MM.1S (cell line): ENCODE data around the gene ATP10D.

Experiments used
- DNase-seq: peaks from one replicate; pipeline ENCODE4 v3.0.0-alpha.2; 2015
- H2AFZ ChIP-seq: fragments of 300-600 bp; sonication (generic); 2 replicates; pipeline ENCODE4 v1.6.0; 2016; ENCODE audit warnings: antibody characterized with exemption, low read length
- H3F3A ChIP-seq: fragments of 300-600 bp; sonication (generic); 2 replicates; pipeline ENCODE4 v1.6.1; 2016; ENCODE audit warnings: mild to moderate bottlenecking, antibody characterized with exemption, low read length, moderate library complexity, mixed read lengths; ENCODE audit not compliant: insufficient read depth
- H3K27ac ChIP-seq: fragments of 300-600 bp; sonication (generic); 2 replicates; pipeline ENCODE4 v1.5.1; 2016; ENCODE audit warnings: mild to moderate bottlenecking, low read length
- H3K27me3 ChIP-seq: fragments of 300-600 bp; sonication (generic); replicated peaks from 2 replicates; pipeline ENCODE4 v1.6.0; 2016; ENCODE audit warnings: low read length; ENCODE audit not compliant: insufficient read depth
- H3K36me3 ChIP-seq: fragments of 300-600 bp; sonication (generic); replicated peaks from 2 replicates; pipeline ENCODE4 v1.6.1; 2016; ENCODE audit warnings: mild to moderate bottlenecking, low read length, mixed read lengths; ENCODE audit not compliant: insufficient read depth
- H3K4me1 ChIP-seq: fragments of 300-600 bp; sonication (generic); 2 replicates; pipeline ENCODE4 v1.6.1; 2016; ENCODE audit warnings: low read length, mixed read lengths
- H3K4me2 ChIP-seq: fragments of 300-600 bp; sonication (generic); 2 replicates; pipeline ENCODE4 v1.6.0; 2016; ENCODE audit warnings: low read depth, low read length
- H3K4me3 ChIP-seq: fragments of 300-600 bp; sonication (generic); 2 replicates; pipeline ENCODE4 v1.5.1; 2016; ENCODE audit warnings: low read length, mixed read lengths
- H3K79me2 ChIP-seq: fragments of 300-600 bp; sonication (generic); 2 replicates; pipeline ENCODE4 v1.6.1; 2016; ENCODE audit warnings: mixed run types, low read length, mixed read lengths
- H3K9ac ChIP-seq: fragments of 300-600 bp; sonication (generic); 2 replicates; pipeline ENCODE4 v1.6.1; 2016; ENCODE audit warnings: low read length, mixed read lengths
- H3K9me2 ChIP-seq: fragments of 300-600 bp; sonication (generic); replicated peaks from 2 replicates; pipeline ENCODE4 v1.6.1; 2016; ENCODE audit warnings: mild to moderate bottlenecking, low read length, mixed read lengths; ENCODE audit not compliant: insufficient read depth
- H3K9me3 ChIP-seq: fragments of 300-600 bp; sonication (generic); replicated peaks from 2 replicates; pipeline ENCODE4 v1.6.1; 2016; ENCODE audit warnings: mild to moderate bottlenecking, low read length, mixed read lengths; ENCODE audit not compliant: insufficient read depth
- H4K20me1 ChIP-seq: fragments of 300-600 bp; sonication (generic); 2 replicates; pipeline ENCODE4 v1.6.1; 2016; ENCODE audit warnings: mild to moderate bottlenecking, low read length, moderate library complexity, mixed read lengths; ENCODE audit not compliant: insufficient read depth
- EZH2 ChIP-seq: fragments of 300-600 bp; sonication (generic); optimal IDR thresholded peaks from 2 replicates; pipeline ENCODE3; 2017; ENCODE audit warnings: low read depth, mild to moderate bottlenecking, antibody characterized with exemption, low read length, mixed read lengths
- EZH2phosphoT487 ChIP-seq: fragments of 300-600 bp; sonication (generic); IDR thresholded peaks from 2 replicates; pipeline ENCODE4 v1.6.1; 2018; ENCODE audit warnings: antibody characterized with exemption, low read length
- TF ChIP-seq, protein P1 (sequence below): fragments of 300-600 bp; sonication (generic); IDR thresholded peaks from 2 replicates; pipeline ENCODE4 v1.5.1; 2016; ENCODE audit warnings: antibody characterized with exemption, low read length, mixed read lengths

ATP10D gene

DNA sequence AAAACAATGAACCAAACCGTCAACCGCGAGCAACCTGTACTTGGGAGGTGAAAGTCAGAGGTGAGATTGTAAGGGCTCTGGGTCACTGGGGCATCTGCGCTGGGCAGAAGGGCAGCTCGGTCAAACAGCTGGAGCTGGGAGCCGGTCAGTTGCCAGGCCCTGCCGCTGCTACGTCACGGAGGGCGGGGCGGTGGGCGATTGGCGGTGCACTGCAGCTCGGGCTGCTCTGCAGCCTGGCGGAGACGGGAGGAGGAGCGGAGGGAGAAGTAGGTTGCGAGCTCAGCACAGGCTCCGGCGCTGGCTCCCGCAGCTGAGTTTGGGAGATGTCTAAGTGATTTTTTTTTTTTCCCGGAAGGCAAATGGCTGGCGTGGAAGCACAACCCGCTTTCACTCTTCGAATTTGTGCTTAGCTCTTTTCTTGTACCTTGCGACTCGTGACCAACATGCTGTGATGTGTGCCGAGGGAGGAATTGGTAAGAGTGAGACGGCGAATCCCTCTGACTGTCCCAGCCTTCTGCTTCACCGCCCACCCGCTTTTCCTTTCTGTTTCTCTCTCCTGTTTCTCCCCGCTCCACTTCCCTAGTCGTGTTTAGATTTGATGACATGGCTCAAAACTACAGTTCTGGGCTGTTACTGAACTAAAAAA, at the start of gene ATP10D:
ATP10D (plus strand) TSS at position 229 of the 646 bp plus-strand sequence. CDS start 27,266 bp downstream, outside the sequence.
- H4K20me1 ChIP-seq, result no peaks in the 10 kb centered on the region
- peak within 1 kb of the TSS; percentile 84 for H3K27ac ChIP-seq
- TF ChIP-seq EZH2 (no peak), EZH2phosphoT487 (no peak)
- TF ChIP-seq, protein P1, sequence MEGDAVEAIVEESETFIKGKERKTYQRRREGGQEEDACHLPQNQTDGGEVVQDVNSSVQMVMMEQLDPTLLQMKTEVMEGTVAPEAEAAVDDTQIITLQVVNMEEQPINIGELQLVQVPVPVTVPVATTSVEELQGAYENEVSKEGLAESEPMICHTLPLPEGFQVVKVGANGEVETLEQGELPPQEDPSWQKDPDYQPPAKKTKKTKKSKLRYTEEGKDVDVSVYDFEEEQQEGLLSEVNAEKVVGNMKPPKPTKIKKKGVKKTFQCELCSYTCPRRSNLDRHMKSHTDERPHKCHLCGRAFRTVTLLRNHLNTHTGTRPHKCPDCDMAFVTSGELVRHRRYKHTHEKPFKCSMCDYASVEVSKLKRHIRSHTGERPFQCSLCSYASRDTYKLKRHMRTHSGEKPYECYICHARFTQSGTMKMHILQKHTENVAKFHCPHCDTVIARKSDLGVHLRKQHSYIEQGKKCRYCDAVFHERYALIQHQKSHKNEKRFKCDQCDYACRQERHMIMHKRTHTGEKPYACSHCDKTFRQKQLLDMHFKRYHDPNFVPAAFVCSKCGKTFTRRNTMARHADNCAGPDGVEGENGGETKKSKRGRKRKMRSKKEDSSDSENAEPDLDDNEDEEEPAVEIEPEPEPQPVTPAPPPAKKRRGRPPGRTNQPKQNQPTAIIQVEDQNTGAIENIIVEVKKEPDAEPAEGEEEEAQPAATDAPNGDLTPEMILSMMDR, result no peak
- peak within 1 kb of the TSS; percentile 72 for H3K4me3 ChIP-seq
- H2AFZ ChIP-seq, result peak within 1 kb of the TSS; percentile 66
- no peaks in the 10 kb centered on the region for H3K9me2 ChIP-seq
- no peaks in the 10 kb centered on the region for H3K9me3 ChIP-seq
- peaks cover 14% of the 10 kb centered on the region for H3K79me2 ChIP-seq
- 0 out of 2 replicates have a peak, but pooled peaks cover 6% of the 10 kb centered on the region for H3K4me1 ChIP-seq
- H3K4me2 ChIP-seq, result peak within 1 kb of the TSS; percentile 88
- H3K27me3 ChIP-seq, result no peaks in the 10 kb centered on the region
- H3K36me3 ChIP-seq, result no peaks in the 10 kb centered on the region
- H3F3A ChIP-seq, result 0 out of 2 replicates have a peak, but pooled peaks cover 13% of the 10 kb centered on the region
- peak; percentile 93 for DNase-seq
- H3K9ac ChIP-seq, result peak within 1 kb of the TSS; percentile 69

DNA sequence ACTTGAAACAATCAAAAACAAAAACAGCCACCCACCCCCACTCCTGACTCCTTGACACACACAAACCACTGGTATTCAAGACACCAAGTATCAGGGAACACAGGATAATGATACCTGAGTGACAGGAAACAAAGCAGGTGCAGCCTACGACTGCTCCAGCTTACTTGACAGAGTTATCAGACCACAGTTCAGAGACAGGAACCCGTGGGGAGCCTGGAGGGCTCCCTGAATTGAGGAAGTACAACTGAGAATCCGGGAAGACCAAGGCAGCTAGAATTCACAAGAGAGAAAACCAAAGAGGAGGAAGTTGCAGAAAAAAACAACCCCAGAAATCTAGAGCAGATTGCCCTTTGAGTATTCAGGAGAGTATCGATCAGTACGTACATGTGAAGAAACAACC, 42.1 kb upstream of the ATP10D start:
- Histone ChIP-seq H3K36me3 (no peaks in the 10 kb centered on the region), H3K9me3 (no peaks in the 10 kb centered on the region), H3K4me1 (no peaks in the 10 kb centered on the region), H2AFZ (no peak overlapping the region), H4K20me1 (no peaks in the 10 kb centered on the region), H3K79me2 (no peaks in the 10 kb centered on the region), H3F3A (no peaks in the 10 kb centered on the region), H3K9ac (no peak overlapping the region), H3K9me2 (no peaks in the 10 kb centered on the region), H3K4me3 (no peak overlapping the region), H3K4me2 (no peak overlapping the region), H3K27ac (no peak overlapping the region), H3K27me3 (no peaks in the 10 kb centered on the region)
- DNase-seq, result peak; percentile 7
- no peak for TF ChIP-seq EZH2
- TF ChIP-seq, protein P1, result no peak
- TF ChIP-seq EZH2phosphoT487, result no peak

DNA sequence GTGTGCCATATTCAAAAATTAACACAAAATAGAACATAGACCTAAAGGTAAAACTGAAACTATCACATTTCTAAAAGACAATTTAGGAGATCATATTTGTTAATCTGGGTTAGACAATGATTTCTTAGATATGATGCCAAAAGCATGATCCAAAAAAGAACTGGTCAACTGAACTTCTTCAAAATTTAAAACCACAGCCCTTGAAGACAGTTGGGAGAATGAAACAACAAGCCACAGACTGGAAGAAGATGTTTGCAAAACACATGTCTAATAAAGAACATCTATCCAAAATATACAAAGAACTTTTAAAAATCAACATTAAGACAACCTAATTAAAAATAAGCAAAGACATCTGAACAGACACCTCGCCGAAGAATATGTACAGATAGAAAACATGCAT, 41.0 kb upstream of the ATP10D start:
- Histone ChIP-seq H3K9ac (no peak overlapping the region), H3K27me3 (no peaks in the 10 kb centered on the region), H3K4me1 (no peaks in the 10 kb centered on the region), H3K27ac (no peak overlapping the region), H2AFZ (no peak overlapping the region), H3K36me3 (no peaks in the 10 kb centered on the region), H3K79me2 (no peaks in the 10 kb centered on the region), H3F3A (no peaks in the 10 kb centered on the region), H3K9me3 (no peaks in the 10 kb centered on the region), H3K4me3 (no peak overlapping the region), H3K9me2 (no peaks in the 10 kb centered on the region), H3K4me2 (no peak overlapping the region), H4K20me1 (no peaks in the 10 kb centered on the region)
- TF ChIP-seq, protein P1, result no peak
- no peak for TF ChIP-seq EZH2phosphoT487
- TF ChIP-seq EZH2, result no peak
- DNase-seq, result no peak
